ENCODE results near the gene KAZN.

DNA sequence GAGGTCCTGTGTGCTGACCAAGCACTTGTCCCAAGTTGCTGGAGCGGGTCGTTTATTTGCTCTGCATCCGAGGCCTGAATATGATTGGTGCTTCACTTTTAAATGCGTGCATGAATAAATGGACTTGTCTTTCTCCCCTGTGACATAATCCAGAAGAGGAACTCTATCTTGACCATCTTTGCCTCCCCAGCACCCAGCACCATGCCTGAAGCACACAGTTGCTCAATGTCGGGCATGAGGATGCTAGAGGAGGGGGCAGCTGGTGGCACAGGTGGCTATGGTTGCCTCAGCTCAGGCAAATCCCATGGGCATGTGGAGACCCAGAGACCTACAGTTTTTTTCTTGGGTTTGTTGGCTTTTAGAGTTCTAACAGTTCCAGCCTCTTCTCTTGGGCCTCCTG is 142.6 kb downstream of the KAZN start:
- TF ChIP-seq, protein P1, sequence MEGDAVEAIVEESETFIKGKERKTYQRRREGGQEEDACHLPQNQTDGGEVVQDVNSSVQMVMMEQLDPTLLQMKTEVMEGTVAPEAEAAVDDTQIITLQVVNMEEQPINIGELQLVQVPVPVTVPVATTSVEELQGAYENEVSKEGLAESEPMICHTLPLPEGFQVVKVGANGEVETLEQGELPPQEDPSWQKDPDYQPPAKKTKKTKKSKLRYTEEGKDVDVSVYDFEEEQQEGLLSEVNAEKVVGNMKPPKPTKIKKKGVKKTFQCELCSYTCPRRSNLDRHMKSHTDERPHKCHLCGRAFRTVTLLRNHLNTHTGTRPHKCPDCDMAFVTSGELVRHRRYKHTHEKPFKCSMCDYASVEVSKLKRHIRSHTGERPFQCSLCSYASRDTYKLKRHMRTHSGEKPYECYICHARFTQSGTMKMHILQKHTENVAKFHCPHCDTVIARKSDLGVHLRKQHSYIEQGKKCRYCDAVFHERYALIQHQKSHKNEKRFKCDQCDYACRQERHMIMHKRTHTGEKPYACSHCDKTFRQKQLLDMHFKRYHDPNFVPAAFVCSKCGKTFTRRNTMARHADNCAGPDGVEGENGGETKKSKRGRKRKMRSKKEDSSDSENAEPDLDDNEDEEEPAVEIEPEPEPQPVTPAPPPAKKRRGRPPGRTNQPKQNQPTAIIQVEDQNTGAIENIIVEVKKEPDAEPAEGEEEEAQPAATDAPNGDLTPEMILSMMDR (IDR thresholded peaks at IDR 0.05) = no peak
- TF ChIP-seq POLR2A (IDR thresholded peaks at IDR 0.05) = no peak
